Medulla oblongata (tissue), 1 donor: Measurements from ENCODE around the gene BRI3BP.
A peak's percentile ranks its signal among the peaks of the same experiment; 100 is the strongest.
"Not testable (repeated sequence)": the region's sequence is repeated elsewhere in the genome, so short reads cannot be mapped to it uniquely, and the experiment has no call there.

Source experiments
- DNase-seq: peaks from one replicate; pipeline ENCODE4 v3.0.0-alpha.2; 2015; ENCODE audit errors: extremely low spot score

Gene BRI3BP

GRCh38 chr12:125021771-125022170 is 28.3 kb downstream of the BRI3BP start:
- no peak for DNase-seq

- no peak for DNase-seq
These were observed 29.6 kb downstream of the BRI3BP start for GRCh38 chr12:125023065-125023464.

GRCh38 chr12:125024949-125025563 is 31.6 kb downstream of the BRI3BP start:
- no peak for DNase-seq

- no peak for DNase-seq
These were observed 32.3 kb downstream of the BRI3BP start for GRCh38 chr12:125025606-125026235.

- DNase-seq, result no peak
These were observed 34.7 kb downstream of the BRI3BP start for GRCh38 chr12:125028106-125028505.

GRCh38 chr12:125029761-125030358 is 36.4 kb downstream of the BRI3BP start:
- DNase-seq, result no peak

GRCh38 chr12:125031471-125031870 is 38.0 kb downstream of the BRI3BP start:
- not testable (repeated sequence) for DNase-seq

GRCh38 chr12:125032466-125033152 is 39.2 kb downstream of the BRI3BP start:
- DNase-seq, result no peak

- DNase-seq, result no peak
These were observed 39.8 kb downstream of the BRI3BP start for GRCh38 chr12:125033288-125033687.

GRCh38 chr12:125038976-125039625 is 45.7 kb downstream of the BRI3BP start:
- no peak for DNase-seq

GRCh38 chr12:125049093-125049458 is 55.6 kb downstream of the BRI3BP start:
- DNase-seq, result no peak

GRCh38 chr12:125050446-125050845 is 57.0 kb downstream of the BRI3BP start:
- DNase-seq, result no peak

- peak; percentile 29 for DNase-seq
These were observed 57.4 kb downstream of the BRI3BP start for GRCh38 chr12:125050868-125051267.

- DNase-seq, result no peak
These were observed 60.4 kb downstream of the BRI3BP start for GRCh38 chr12:125053821-125054220.

- DNase-seq, result no peak
These were observed 62.1 kb downstream of the BRI3BP start for GRCh38 chr12:125055591-125055990.

- DNase-seq, result no peak
These were observed 62.9 kb downstream of the BRI3BP start for GRCh38 chr12:125056306-125056705.

GRCh38 chr12:125057708-125058107 is 64.3 kb downstream of the BRI3BP start:
- DNase-seq, result no peak

- no peak for DNase-seq
These were observed 67.8 kb downstream of the BRI3BP start for GRCh38 chr12:125061229-125061628.

- not testable (repeated sequence) for DNase-seq
These were observed 70.1 kb downstream of the BRI3BP start for GRCh38 chr12:125063522-125063921.

- DNase-seq, result no peak
These were observed 71.0 kb downstream of the BRI3BP start for GRCh38 chr12:125064492-125064891.

GRCh38 chr12:125065021-125065918 is 71.8 kb downstream of the BRI3BP start, which contains the start of gene AACS:
Gene AACS, plus strand, starts transcription at chr12:125065435. Its CDS starts 150 bp downstream, at chr12:125065585.
- peak; percentile 81 for DNase-seq
